NCI-H1930 (cell line): Measurements from ENCODE around the gene ILKAP.

Experiments used
- DNase-seq, 2 experiments: peaks; one replicate each; lab custom pipeline; 2025; lab: John Stamatoyannopoulos, UW

ILKAP gene, protein sequence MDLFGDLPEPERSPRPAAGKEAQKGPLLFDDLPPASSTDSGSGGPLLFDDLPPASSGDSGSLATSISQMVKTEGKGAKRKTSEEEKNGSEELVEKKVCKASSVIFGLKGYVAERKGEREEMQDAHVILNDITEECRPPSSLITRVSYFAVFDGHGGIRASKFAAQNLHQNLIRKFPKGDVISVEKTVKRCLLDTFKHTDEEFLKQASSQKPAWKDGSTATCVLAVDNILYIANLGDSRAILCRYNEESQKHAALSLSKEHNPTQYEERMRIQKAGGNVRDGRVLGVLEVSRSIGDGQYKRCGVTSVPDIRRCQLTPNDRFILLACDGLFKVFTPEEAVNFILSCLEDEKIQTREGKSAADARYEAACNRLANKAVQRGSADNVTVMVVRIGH

DNA sequence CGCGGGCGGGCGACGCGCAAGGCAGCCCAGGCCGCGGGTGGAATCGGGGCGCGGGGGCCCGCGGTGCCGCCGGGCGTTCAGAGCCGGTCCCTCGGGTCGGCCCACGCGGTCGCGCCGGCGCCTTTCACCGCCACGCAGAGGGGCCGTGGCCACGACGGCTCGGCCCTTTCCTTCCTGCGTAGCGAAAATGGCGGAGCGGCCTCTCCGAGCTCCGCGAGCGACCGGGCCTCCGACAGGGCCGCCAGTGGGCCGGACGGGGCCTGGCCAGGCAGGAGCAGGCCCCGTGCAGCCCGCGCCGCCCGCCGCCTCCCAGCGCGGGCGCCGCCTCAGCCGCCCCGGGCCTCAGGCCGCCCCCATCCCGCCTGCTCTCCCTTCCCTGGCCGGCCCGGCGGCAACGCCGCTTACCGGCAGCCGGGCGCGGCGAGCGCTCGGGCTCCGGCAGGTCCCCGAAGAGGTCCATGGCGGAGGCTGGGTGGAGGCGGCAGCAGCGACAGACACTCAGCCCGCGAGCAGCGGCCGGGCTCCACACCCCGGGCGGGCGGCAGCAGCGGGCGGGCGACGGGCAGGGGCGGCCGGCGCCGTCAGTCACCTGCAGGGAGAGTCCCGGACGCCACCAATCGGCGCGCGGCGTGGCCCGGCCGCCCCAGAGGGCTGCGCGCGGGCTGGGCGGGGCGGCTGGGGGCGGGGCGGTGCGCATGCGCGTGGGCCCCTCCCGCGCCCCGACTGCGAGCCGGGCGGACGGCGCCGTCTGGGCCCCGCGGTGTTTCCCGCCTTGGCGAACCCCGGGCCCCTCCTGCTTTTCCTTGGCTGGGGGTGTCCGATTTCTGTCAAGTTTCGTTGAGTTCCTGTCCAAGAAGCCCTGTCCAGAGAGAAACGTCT is at the start of gene ILKAP:
Gene ILKAP (minus strand): TSS at position 602 of the 879 bp plus-strand sequence. CDS start 142 bp downstream, at position 460.
- peak; percentile 69 to 83 for DNase-seq

DNA sequence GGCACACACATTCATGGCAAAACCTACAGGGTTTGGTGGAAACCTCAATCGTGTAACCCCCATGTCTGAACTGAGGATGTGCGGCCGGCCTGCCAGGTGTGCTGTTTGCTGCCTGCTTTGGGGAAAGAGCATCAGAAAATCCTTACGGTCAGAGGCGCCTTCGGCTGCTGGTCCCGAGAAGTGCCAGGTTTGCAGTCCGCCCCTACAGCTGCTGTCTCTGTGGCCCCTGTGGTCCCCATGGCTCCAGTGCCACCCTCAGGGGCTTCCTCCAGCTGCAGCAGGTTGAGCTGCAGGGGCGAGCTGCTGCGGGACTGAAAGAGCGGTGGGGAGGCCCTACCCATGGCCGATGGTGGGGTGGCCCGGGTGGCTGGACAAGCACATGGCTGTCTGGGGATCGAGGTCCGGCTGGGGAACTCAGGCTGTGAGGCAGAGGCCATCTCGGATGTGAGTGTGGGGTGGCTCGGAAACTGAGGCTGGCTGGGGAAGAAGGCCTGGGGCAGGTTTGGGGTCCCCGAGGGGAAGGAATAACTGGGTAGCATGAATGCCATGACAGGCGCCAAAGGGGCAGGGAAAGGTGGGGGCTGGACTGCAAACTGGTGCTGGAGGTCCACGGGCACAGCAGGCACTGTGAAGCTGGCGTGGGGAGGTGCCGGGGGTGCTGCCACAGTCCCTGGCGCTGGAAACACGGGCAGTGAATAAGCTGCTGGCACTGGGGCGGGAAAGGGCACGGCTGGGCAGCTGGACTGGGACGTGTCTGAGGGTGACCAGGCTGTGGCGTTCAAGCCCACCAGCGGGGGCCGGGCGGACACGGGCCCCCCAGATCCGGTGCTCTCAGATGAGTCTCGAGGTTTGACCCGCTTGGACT is 49.5 kb upstream of the ILKAP start:
- no peak for DNase-seq

DNA sequence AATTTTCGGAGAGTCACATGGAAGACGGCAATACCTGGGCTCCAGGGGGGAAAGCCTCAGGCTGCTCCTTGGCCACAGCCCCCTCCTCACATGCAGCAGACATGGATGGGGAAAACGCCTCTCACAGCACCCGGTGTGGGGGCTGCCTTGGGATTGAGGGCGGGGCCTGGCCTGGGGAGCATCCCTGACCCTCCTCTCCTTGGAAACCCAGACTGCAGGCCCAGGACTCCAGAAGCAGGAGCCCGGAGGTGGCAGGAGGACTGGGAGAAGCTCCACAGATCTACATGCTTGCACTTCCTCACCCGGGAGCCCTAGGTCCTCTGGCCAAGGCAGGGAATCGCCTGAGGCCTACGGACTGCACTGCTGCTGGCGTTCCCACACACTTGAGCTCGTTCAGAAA is 48.5 kb upstream of the ILKAP start:
- DNase-seq, result no peak

DNA sequence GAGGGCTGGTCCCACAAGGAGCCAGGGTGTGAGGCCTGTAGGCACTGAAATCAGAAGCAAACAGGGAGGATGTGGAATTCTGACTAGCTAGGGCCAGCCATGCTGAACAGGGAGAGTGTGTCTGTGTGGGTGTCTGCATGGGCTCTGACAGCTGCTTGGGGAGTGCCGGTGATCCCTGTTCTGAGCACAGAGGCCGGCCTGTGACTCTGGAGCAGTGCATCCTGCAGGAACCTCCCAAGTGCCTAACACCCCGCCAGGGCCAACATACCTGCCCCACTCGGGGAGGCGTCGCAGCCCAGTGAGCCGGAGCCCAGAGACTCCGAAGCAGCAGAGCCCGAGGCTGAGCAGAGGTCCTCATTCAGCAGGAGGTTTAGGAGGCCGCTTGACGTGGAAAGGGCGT is 47.8 kb upstream of the ILKAP start:
- no peak for DNase-seq

DNA sequence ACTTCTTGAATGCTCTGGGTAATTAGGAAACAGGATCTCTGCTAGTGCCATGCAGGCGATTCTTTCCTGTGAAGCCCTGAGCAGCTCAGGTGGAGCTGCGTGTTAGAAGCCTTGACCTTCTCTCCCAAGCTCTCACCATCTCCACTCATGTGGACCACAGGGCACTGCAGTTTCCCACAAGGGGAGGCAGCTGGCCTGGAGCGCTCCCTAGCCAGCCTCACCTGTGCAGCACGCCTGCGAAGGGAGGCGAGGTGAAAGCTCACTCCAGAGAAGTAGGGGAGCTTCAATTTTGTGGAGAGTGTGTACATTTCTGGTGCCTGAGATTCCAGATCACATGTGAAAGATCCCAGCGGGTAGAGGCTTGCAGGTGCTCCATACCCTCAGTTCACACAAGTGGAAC is 47.4 kb upstream of the ILKAP start:
- DNase-seq, result no peak

DNA sequence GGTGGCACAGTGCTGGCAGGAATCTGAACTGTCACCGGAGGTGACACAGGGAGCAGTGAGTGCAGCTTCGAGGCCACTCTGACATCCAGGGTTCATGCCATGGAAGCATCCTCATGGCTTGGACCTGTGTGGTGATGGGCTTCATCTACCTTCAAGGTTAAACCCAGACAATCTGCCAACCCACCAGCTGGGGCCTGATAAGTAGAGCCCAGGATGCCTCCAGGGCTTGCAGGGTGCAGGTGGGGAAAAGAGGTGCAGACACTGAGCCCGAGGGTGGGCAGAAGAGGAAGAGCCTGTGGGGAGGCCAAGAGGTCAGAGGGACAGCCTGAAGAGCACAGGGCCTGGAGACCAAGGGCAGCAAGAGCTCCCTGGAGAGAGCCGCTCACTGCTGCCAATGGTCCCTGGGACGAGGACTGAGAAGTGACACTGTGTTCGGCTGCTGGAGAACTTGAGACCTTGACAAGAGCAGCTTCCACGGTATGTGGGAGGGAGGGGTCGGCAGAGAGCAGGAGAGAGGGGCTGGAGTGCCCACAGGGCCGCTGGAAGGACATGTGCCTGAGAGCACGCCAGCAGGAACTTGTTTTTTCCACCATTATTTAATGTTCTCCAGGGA is 44.5 kb upstream of the ILKAP start:
- no peak for DNase-seq

DNA sequence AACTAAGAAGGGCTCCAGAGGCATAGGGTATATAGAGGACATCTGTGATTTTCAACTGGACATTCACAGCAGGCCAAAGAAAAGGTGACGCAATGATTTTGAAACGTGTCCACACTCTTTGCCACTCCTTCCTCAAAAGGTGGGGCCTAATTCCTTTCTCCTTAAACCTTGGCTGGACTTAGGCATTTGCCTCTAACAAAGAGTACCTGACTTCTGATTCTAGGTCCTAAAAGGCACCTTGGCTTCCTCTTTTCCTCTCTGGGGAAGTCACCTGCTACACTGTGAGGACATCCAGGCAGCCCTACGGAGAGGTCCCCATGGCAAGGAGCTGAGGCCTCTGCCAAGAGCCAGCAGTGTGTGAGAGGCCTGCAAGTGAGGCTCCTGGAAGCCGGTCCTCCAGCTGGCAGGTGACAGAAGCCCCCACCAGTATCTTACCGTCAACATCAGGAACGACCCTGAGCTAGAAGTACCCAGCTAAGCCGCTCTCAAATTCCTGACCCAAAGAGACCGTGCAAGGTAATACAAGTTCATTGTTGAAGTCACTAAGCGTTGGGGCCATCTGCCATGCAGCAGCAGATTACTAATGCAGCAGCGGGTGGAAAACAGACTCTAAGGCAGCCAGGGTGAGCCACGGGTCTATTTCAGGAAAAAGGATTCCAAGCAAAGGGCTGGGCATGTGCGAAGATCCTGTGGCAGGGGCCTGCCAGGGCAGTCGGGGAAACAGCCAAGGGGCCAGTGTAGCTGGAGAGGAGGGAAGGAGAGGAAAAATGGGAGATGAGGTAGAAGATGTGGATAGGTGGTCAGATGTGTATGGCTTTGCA is 43.7 kb upstream of the ILKAP start:
- DNase-seq, result no peak

DNA sequence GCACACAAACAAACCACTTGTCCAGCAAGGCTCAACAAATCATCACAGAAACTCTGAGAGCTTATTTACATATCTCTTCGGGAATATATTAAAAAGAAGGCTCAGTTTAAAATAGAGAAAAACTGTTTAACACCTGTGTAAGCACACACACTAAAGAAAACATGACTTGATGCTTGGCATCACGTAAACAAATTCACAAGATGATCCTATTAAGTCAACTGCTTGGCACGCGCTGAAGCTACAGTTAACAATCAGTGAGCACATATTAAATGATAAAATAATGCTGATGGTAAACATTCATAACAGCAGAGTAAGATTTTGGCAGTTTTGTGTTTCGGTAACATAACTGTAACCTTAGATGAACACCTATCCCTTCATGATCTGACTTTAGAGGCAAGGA is 40.7 kb upstream of the ILKAP start:
- DNase-seq, result peak in 1 of 2 experiments; percentile 65

DNA sequence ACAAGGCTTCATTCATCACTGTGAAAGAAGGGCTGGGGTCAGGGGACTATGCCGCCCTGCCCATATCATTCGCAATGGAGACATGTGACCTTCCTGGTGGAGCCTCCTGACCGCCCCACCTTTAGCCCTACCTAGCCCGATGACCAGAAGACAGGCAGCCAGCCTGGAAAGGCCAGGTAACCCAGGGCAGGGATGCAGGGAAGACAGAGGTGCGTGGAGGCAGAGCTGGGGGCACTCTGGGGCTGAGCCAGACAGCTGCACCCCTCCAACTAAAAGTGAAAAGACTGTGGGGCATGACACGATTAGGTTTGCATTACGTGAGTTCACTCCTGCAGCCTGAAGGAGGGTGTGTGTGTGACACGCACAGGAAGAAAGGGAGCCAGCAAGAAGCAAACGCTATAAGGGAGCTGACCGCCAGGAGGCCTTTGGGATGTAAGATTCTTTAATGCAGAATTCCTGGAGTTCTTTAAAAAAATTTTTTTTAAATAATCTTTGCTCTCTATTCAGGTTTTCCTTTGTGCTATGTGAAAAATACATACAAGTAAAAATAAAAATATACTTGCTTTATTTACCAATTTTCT is 40.1 kb upstream of the ILKAP start:
- no peak for DNase-seq

DNA sequence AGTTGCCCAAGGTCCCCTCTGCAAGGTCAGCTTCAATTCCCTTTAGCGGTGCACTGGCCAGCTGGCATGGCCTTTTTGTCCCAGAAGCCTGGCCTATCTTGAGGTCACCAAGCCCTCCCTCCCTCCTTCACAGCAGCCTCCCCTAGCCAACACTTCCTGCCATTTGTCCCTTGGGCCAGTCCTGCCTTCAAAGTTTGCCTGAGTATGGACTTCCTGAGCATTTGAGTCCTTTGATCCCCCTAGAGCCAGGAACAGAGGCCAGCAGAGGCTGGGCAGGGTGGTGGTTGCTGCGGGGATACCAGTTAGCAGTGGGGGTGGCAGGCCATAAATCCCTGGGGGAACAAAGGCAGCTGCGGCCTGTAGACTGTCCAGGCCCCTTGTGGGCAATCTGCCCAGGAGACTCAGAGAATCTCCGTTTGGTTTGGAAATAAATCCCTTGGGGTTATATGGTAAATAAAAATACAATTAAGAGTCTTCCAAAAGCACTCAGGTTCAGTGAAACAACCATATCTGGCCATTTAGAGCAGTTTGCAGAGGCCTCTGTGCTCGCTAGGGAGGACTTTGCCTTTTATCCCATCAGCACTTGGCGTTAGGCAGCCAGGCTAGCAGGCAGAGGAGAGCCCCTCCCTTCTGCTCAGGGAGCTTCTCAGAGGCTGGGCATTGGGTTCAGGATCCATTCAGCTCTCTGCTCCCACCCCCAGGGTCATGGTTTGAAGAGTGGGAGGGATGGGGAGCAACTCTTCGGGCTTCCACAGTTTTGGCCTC is 39.4 kb upstream of the ILKAP start:
- peak; percentile 37 to 50 for DNase-seq

DNA sequence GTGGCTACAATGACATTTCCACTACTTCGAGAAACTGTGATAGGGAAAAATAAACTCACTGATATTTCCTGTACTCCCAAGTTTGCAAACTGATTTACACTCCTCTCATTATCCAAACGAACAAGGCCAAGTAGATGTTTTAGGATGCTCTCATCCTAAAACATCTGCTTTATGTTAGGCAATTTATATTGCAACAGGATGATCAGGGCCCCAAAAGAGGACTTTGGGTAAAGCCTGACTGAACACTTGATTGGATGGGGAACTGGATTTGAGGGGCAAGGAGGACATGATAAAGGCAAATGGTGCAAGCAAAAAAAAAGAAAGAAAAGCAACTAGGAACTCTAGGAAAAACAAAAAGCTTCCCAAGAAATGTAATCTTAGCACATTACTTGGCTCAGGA is 38.5 kb upstream of the ILKAP start:
- DNase-seq, result no peak

DNA sequence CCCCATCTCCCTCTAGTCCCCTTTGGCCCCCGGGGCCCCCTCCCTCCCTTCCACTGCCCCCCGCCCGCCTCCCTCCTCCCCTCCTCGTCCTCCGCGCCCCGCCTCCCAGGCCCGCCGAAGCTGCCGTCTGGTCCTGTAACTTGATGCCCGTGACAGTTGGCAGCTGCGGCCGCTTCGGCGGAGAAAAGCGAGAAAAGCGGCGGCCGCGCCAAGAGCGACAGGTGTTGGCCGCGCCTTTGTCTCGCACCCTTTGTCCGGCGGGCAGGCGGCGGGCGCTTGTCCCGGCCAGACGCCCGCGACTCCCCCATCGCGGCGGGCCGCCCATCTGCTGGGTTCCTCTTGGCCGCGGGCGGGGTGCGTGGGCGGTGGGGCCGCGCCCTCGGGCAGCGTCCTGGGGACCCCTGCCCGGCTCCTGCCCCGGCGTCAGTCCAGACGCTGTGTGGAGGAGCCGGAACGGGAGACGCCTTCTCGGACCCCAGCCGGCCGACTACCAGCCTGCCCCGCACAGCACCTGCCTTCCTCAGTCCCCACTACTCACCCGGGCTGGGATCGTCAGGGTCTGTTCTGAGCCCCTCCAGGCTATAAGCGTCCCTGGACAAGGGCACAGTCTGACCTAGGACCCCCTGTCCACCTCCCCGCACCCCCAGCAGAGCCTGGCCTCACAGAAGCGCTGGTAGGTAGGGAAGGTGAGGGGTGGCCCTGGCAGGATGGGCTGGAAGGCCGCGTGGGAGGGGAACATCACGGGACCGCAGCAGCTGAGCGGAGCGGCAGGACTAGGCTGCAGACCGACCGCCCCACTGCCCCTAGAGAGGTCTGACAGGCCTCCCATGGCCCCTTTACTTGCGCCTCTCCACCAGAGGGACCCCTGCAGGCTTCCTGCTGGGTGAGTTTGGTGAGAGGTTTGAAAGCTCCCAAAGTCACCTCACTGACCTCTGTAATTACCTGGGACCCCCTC is 37.5 kb upstream of the ILKAP start:
- peak; percentile 86 to 91 for DNase-seq

DNA sequence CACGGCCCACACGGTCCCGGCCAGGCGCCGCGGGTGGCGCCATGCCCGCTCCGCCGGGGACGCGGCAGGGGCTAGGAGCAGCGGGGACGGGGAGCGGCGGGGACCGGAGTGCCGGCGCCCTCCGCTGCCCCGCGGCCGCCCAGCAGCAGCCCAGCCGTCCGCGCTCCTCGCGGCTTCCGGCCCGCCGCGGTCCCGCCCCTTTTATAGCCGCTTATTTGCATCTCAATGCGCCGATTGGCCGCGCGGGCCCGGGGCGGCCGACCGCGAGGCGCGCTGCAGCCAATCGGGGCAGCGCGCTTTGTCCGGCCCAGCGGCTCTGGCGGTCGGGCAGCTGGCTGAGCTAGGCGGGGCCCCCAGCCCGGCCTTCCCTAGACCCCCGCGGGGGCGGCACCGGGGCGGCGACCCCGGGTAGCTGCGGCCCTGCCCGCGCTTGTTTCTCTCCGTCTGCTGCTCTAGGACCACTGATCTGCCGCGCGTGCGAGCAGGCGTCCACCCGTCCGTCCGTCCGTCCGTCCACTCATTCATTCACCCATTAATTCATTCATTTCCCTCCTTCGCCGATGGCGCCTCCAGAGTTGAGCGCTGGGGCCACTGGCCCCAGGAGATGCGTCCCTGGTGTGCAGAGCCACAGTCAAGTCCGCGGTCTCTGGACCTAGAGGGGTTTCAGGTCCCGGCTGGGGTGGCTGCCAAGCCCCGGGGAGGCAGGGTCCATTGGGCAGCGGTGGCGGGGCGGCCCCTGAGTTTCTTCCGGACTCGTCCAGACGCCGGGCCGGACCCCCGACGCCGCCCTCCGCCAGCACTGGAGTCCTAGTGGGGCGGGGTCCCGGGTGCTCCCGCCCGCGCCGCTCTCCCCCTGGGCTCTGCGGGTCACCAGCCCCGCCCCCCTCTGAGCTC is 36.6 kb upstream of the ILKAP start, which contains the start of gene HES6:
Gene HES6 (minus strand): TSS at position 176 of the 894 bp plus-strand sequence. CDS start 133 bp downstream, at position 43.
- DNase-seq, result peak; percentile 82 to 93

DNA sequence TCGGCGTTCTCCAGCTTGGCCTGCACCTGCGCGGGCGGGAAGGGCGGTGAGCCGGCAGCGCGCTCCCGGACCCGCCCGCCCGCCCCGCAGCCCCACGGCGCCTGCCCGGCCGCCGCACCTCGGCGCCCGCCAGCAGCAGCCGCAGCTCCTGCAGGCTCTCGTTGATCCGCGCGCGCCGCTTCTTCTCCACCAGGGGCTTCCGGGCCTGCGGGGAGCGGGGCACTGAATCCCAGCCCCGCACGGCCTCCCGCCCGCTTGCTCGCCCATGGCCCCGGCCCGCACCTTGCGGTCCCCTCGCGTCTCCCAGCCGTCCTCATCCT is 36.0 kb upstream of the ILKAP start:
- DNase-seq, result no peak

DNA sequence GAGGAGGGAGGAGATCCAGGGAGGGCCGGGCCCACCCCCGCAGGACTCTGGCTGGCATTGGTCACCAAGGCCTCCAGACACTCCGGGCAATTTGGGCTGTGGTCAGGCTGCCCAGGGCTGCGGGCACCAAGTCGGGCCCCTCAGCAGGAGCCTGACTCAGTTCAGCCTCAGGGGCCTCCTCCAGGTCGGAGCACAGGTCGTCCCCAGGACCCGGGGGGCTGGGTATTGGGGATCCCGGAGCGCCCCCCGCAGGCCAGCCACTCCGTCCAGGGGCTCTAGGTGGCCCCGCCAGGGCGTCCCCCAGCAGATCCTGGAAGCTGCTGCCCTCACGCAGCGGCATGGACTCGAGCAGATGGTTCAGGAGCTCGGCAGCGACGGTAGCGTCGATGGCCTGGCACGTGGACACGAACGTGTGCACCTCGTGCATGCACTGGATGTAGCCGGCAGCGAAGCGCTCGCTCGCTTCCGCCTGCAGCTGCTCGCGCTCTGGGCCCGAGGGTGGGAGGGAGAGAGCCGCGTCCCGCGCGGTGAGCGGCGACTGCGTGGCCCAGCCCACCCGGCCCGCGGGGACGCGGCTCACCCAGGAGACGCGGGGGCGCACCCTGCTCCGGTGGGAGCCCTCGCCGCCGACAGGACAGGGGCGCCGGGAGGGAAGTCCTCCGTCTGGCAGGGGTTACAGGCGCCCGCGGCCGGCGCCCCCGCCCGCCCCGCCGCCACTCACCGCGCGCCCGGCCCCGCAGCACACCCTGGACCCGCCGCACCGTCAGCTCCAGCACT is 35.5 kb upstream of the ILKAP start:
- DNase-seq, result peak in 1 of 2 experiments; percentile 30

DNA sequence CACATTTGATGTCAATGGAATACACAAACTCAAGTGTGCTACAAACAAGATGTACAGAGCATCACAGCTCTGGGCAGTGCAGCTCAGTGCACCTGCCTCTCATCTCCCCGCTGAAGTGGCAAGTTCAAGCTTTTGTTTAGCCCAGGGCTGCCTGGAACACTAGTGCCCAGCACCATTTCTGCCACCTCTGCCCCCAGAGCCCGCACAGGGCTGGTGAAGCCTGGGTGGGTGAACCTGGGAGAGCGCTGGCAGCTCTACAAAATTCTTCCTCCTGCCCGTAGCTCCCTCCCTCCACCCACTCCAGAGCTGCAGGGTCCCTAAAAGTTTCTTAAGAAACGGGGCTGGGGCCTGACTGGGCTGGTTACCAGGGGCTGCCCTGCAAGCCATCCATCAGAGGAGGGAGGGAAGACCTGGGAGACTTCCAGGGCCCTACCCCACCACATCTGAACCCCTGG is 34.8 kb upstream of the ILKAP start:
- no peak for DNase-seq
